GM21367 (cell line): ENCODE data around the gene KLHL36.

ENCODE experiments used
- ATAC-seq: cut with Tn5 transposase; IDR thresholded peaks from one replicate; pipeline ENCODE4 v1.9.1; 2021; ENCODE audit not compliant: unreplicated experiment

The KLHL36 gene

GRCh38 chr16:84647828-84648594 is at the start of gene KLHL36:
Gene KLHL36, plus strand, starts transcription at chr16:84648511. Its CDS starts 2,357 bp downstream, at chr16:84650868.
- ATAC-seq, result peak; percentile 67

- ATAC-seq, result peak; percentile 27
Measured at GRCh38 chr16:84599521-84600202, 48.6 kb upstream of the KLHL36 start.

GRCh38 chr16:84600343-84601229 is 47.7 kb upstream of the KLHL36 start:
- ATAC-seq, result peak; percentile 58

GRCh38 chr16:84603140-84603816 is 45.0 kb upstream of the KLHL36 start:
- ATAC-seq, result no peak

DNA sequence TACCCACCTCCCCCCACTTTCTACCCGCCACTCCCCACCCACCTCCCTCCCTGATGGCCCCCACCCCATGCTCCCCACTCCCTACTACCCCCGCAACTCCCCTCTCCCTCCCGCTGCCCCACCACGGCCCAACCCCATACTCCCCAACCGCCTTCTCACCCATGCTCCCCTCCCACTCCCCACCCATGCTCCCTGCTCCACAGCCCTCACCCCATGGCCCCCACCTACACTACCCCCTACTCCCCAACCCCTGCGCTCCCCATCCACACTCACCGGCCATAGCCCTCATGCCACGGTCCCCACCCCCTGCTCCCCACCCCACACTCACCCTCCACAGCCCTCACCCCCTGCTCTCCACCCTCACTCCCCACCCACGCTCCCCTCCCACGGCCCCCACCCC is 44.4 kb upstream of the KLHL36 start:
- no peak for ATAC-seq

GRCh38 chr16:84604477-84605013 is 43.8 kb upstream of the KLHL36 start:
- ATAC-seq, result no peak

DNA sequence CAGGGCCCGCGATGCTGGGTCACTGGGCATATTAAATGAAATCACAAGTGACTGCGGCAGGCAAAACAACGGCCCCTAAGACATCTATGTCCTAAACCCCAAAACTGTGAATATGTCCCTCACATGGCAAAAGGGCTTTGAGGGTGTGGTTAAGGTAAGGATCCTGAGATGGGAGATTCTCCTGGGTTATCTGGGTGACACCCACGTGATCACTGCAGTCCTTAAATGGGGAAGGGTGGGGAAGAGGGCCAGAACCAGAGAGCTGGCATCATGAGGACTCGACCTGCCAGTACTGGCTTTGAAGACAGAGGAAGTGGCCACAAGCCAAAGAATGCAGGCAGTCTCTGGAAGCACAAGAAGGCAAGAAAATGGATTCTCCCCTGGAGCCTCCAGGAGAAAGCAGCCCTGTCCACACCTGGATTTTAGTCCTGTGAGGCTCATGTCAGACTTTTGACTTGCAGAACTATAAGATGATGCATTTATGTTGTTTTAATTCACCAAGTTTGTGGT is 42.9 kb upstream of the KLHL36 start:
- ATAC-seq, result no peak

- ATAC-seq, result no peak
Measured at GRCh38 chr16:84606081-84606875, 42.0 kb upstream of the KLHL36 start.

GRCh38 chr16:84607061-84607460 is 41.2 kb upstream of the KLHL36 start:
- no peak for ATAC-seq

GRCh38 chr16:84607694-84608093 is 40.6 kb upstream of the KLHL36 start:
- peak; percentile 41 for ATAC-seq

DNA sequence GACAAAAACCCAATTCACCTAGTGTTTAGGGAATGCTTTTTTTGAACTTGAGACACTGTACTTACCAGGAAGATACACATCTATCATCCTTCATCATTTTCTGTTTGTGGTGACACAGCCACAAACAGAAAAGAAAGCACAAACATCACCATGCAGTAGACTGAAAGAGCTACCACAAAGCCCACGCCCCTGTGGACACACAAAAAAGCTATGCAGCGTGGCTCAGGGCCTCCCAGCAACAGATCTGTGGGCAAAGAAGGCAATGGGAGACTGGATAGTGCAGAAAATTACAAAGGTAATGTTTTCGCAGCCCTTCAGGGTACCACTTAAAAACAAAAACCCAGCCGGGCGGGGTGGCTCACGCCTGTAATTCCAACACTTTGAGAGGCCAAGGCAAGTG is 40.0 kb upstream of the KLHL36 start:
- no peak for ATAC-seq

GRCh38 chr16:84609563-84610177 is 38.6 kb upstream of the KLHL36 start:
- ATAC-seq, result no peak

GRCh38 chr16:84610376-84610775 is 37.9 kb upstream of the KLHL36 start:
- no peak for ATAC-seq

DNA sequence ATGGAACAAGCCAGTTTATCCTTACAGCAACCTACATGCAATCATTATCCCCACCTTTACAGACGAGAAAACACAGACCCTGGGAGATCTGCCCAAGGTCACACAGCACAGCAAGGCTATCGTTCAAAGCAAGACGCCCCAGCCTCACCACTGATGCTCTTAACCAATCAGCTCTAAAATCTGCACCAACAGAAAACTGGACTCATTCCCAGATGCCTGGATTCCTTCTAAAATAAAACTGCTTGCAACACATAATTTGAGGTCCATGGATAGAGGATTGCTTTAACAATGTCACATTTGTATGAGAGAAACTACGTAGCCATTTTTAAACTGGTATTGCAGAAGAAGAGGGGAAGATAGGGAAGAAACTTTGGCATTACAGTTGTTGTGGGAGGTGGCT is 37.3 kb upstream of the KLHL36 start:
- no peak for ATAC-seq

GRCh38 chr16:84612686-84613085 is 35.6 kb upstream of the KLHL36 start:
- no peak for ATAC-seq

DNA sequence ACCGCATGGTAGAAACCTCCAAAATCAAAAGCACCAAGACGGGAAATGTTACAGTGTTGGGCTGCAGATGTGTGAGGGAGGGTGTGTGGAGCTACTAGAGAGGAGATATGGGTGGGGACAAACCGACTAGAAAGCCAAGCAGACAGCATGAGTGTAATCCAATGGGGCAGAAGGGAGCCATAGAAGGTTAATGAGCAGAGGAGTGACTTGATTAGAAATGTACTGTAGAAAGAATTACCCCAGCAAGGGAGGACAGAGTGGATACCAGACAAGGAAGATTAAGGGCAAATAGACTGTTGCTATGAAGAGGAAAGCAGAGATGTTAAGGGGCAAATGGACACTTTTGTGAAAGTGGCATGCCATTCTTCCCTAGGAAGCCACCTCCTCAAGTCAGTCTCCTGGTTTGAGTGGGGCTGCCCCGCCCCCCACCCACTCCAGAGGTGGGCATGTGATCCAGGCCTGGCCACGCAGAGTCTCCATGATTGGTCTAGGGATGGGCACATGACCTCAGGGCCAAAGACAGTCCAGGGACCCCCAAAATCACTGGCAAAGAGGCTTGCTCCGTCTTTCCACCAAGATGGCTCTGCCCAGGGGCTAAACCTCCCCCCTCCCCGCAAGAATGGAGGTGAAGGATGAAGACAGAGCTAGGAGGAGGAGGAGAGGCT is 34.8 kb upstream of the KLHL36 start:
- no peak for ATAC-seq

GRCh38 chr16:84614073-84614459 is 34.2 kb upstream of the KLHL36 start:
- ATAC-seq, result no peak

DNA sequence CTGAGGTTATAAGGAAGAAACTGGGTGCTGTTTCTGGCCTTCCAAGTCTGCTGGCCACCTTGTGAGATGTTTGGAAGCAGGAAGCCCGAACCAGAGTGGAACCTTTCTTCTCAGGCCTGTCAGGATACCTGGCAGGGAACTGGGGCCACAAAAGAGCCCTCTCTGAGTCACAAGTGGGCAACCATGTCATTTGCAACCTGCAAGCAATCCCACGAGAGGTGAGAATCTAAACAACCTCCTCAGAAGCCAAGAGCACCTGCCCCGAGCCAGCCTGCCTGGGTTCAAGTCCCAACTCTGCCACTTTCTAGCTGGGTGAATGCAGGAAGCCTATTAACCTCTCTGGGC is 33.7 kb upstream of the KLHL36 start:
- no peak for ATAC-seq
